Gastrocnemius medialis (tissue), 4 donors: ENCODE results near the gene PPIA. TPM values are rescaled to one million over a fixed set of nuclear protein-coding genes. Genes with fewer than 3 reads are reported as not detected.
A peak's percentile ranks its signal among the peaks of the same experiment; 100 is the strongest.

ENCODE experiments used
- ATAC-seq, 2 donors: fragments of 150-250 bp; one replicate each; pipeline ENCODE4 v1.9.1; 2016
- DNase-seq, 2 donors: peaks; one replicate each; pipeline ENCODE4 v3.0.0-alpha.2; 2019
- H3K27ac ChIP-seq, 4 donors: fragments of 200-600 bp; sonication (generic); 1 replicate in 1 of 4; 2 replicates in 3 of 4; pipeline ENCODE4 v1.5.1; 2016 to 2018; ENCODE audit warnings: mild to moderate bottlenecking in 2 of 4, moderate library complexity in 1 of 4
- H3K27me3 ChIP-seq, 3 donors: fragments of 200-600 bp; sonication (generic) in 2 of 3; 1 replicate in 1 of 3; 2 replicates in 2 of 3; pipeline versions ENCODE4 v1.5.1 to v1.6.0; 2016 to 2019; ENCODE audit warnings: mild to moderate bottlenecking in 1 of 3, moderate library complexity in 1 of 3
- H3K36me3 ChIP-seq, 2 donors: fragments of 200-600 bp; sonication (generic) in 1 of 2; one replicate each; pipeline ENCODE4 v1.5.1; 2017 to 2018
- H3K4me1 ChIP-seq, 2 donors: fragments of 200-600 bp; sonication (generic) in 1 of 2; one replicate each; pipeline ENCODE4 v1.5.1; 2016 to 2017; ENCODE audit warnings: mild to moderate bottlenecking in 2 of 2
- H3K4me3 ChIP-seq, 4 donors: fragments of 200-600 bp; sonication (generic) in 3 of 4; 1 replicate in 1 of 4; 2 replicates in 3 of 4; pipeline ENCODE4 v1.5.1; 2016 to 2019; ENCODE audit warnings: mild to moderate bottlenecking in 2 of 4
- H3K9me3 ChIP-seq, 3 donors: fragments of 200-600 bp; sonication (generic) in 2 of 3; 1 replicate in 1 of 3; 2 replicates in 2 of 3; pipeline ENCODE4 v1.5.1; 2016 to 2019
- CTCF ChIP-seq, 5 experiments: fragments of 450-650 bp in 3 of 5; fragments of 200-600 bp in 2 of 5; sonication (generic) in 2 of 5; IDR thresholded peaks in 4 of 5; conservative IDR thresholded peaks in 1 of 5; 1 replicate in 4 of 5; 2 replicates in 1 of 5; pipeline ENCODE4 v1.5.1; 2016 to 2019; ENCODE audit warnings: antibody characterized with exemption in 5 of 5, mild to moderate bottlenecking in 3 of 5, moderate library complexity in 3 of 5
- POLR2A ChIP-seq, 2 donors: fragments of 450-650 bp; IDR thresholded peaks; one replicate each; pipeline ENCODE4 v1.6.1; 2017; ENCODE audit warnings: antibody characterized with exemption in 2 of 2, mild to moderate bottlenecking in 2 of 2, moderate library complexity in 2 of 2
- in situ Hi-C, 4 donors: fragments of 200-750 bp; cut with MboI; loops; one replicate each; pipeline versions ENCODE4 v1.15.0 to v1.8.0; 2017; ENCODE audit warnings: low sequenced_read_pairs in 4 of 4
- intact Hi-C: fragments of 100-400 bp; cut with DNase I; formaldehyde crosslinking; loops from one replicate; pipeline ENCODE4 v1.15.1; 2023; ENCODE audit warnings: low total_unique reads
- total RNA-seq, 4 donors: library from RNA; depleted of rRNA; stranded (reverse); fragments of >200 nt; gene quantifications; one replicate each; pipeline versions ENCODE4 v1.1.0 to v1.2.3, GENCODE V29; 2016

The PPIA gene
- total RNA-seq, 4 donors from 2014 or later, result 487 to 1,236 (median 715) TPM

DNA sequence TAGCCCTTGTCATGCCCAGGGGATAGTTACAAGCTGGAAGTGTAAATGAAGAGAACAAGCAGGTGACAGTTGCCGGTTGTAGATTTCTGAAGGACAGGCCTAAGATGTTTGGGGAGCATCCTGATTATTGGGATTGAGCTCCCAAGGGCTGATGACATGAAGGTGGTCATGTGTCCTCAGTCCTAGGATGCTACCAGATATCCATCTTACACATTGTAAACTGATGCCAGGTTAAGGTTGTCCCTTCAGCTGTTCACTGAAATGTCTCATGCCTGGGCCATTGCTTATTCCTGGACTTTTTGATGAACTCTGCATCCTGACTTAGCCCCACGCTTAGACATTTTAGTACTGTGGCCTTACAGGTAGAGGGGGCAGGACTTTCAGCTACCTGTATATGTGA lies 46.5 kb upstream of the PPIA start:
- Histone ChIP-seq H3K27ac (peak overlapping the region; percentile 79 to 97 (median 94)), H3K4me1 (peaks cover 22 to 32% of the 10 kb centered on the region in 2 donors), H3K36me3 (no peaks in the 10 kb centered on the region), H3K4me3 (peak overlapping the region; percentile 60 to 84 (median 78)), H3K9me3 (no peaks in the 10 kb centered on the region), H3K27me3 (no peaks in the 10 kb centered on the region)
- in situ Hi-C loops (loop anchor here in 1 of 4 donors (25.0 kb wide), 1 partner anchor 163 kb away; the partner anchor contains the start of gene TMED4), intact Hi-C loops (loop anchor here (2.0 to 5.0 kb wide), 3 partner anchors 99 to 168 kb away; partner anchors contain the start of genes H2AZ2, OGDH and TMED4)
- DNase-seq (no peak), ATAC-seq (no peak)
- no peak for TF ChIP-seq CTCF (IDR thresholded peaks at IDR 0.05 in 4 of 5, conservative IDR thresholded peaks at IDR 0.05 in 1 of 5)

GRCh38 chr7:44750424-44750823 lies 46.1 kb upstream of the PPIA start:
- intact Hi-C loops, result no loop called here
- peak overlapping the region in 1 of 4 donors; percentile 72 for H3K4me3 ChIP-seq

GRCh38 chr7:44750921-44751571 lies 45.4 kb upstream of the PPIA start:
- intact Hi-C loops (no loop called here), in situ Hi-C loops (loop anchor here in 1 of 4 donors (25.0 kb wide), 1 partner anchor 164 kb away; the partner anchor contains the start of gene TMED4)
- Histone ChIP-seq H3K36me3 (no peaks in the 10 kb centered on the region), H3K4me1 (peaks cover 31 to 42% of the 10 kb centered on the region in 2 donors), H3K9me3 (no peaks in the 10 kb centered on the region), H3K27me3 (no peaks in the 10 kb centered on the region), H3K27ac (peak overlapping the region in 1 of 4 donors; percentile 79), H3K4me3 (no peak overlapping the region)
- ATAC-seq (no peak), DNase-seq (no peak)
- TF ChIP-seq CTCF (IDR thresholded peaks at IDR 0.05 in 4 of 5, conservative IDR thresholded peaks at IDR 0.05 in 1 of 5) (no peak), POLR2A (IDR thresholded peaks at IDR 0.05) (no peak)

More at GRCh38 chr7:44750424-44750823, 46.1 kb upstream of the PPIA start:
- DNase-seq, result no peak
- ATAC-seq, result no peak
- no peaks in the 10 kb centered on the region for H3K9me3 ChIP-seq
- no peaks in the 10 kb centered on the region for H3K27me3 ChIP-seq
- peak overlapping the region in 1 of 4 donors; percentile 79 for H3K27ac ChIP-seq
- peaks cover 26 to 36% of the 10 kb centered on the region in 2 donors for H3K4me1 ChIP-seq
- in situ Hi-C loops, result loop anchor here in 1 of 4 donors (25.0 kb wide), 1 partner anchor 163 kb away; the partner anchor contains the start of gene TMED4
- no peak for TF ChIP-seq POLR2A (IDR thresholded peaks at IDR 0.05)
- TF ChIP-seq CTCF (IDR thresholded peaks at IDR 0.05 in 4 of 5, conservative IDR thresholded peaks at IDR 0.05 in 1 of 5), result no peak
- H3K36me3 ChIP-seq, result no peaks in the 10 kb centered on the region

DNA sequence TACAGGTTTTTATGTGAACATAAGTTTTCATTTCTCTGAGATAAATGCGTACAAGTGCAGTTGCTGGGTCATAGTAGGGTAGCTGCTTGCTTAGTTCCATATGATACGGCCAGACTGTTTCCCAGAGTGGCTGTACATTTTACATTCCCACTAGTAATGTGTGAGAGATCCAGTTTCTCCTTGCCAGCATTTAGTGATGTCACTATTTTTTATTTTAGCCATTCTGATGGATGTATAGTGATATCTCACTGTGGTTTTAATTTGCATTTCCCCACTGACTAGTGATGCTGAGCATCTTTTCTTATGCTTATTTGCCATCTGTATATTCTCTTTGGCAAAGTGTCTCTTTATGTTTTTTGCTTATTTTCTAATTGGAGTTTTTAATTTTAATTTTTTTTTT lies 43.7 kb upstream of the PPIA start:
- no peak for ATAC-seq
- no peaks in the 10 kb centered on the region for H3K27me3 ChIP-seq
- peaks cover 0 to 14% of the 10 kb centered on the region in 2 donors for H3K36me3 ChIP-seq
- no peak overlapping the region for H3K27ac ChIP-seq
- peaks cover 28 to 38% of the 10 kb centered on the region in 2 donors for H3K4me1 ChIP-seq
- in situ Hi-C loops (loop anchor here in 1 of 4 donors (25.0 kb wide), 1 partner anchor 166 kb away; the partner anchor contains the start of gene TMED4), intact Hi-C loops (no loop called here)
- TF ChIP-seq POLR2A (IDR thresholded peaks at IDR 0.05), result no peak
- no peak for TF ChIP-seq CTCF (IDR thresholded peaks at IDR 0.05 in 4 of 5, conservative IDR thresholded peaks at IDR 0.05 in 1 of 5)
- no peak overlapping the region for H3K4me3 ChIP-seq
- no peaks in the 10 kb centered on the region for H3K9me3 ChIP-seq
- no peak for DNase-seq
